Effector memory CD8-positive, alpha-beta T cell (primary cell): ENCODE results near the gene NFATC1.

Experiments used
- ATAC-seq: fragments of 150-1000 bp; cut with Tn5 transposase; replicated peaks from 2 replicates; pipeline ENCODE4 v1.10.0; 2021; ENCODE audit warnings: mild to moderate bottlenecking, moderate library complexity
- DNase-seq, 3 experiments: peaks; one replicate each; pipeline ENCODE4 v3.0.0; 2021
- H3K27ac Mint-ChIP-seq, 2 donors: one replicate each; pipeline ENCODE4 v1.8.0; 2022; ENCODE audit warnings: mild to moderate bottlenecking in 2 of 2, mixed read lengths in 2 of 2, moderate library complexity in 2 of 2
- H3K27me3 Mint-ChIP-seq, 2 donors: one replicate each; pipeline ENCODE4 v1.8.0; 2022; ENCODE audit warnings: mixed read lengths in 2 of 2
- H3K36me3 Mint-ChIP-seq: one replicate; pipeline ENCODE4 v1.8.0; 2022; ENCODE audit warnings: mild to moderate bottlenecking, moderate library complexity, mixed read lengths; ENCODE audit not compliant: insufficient read depth
- H3K4me1 Mint-ChIP-seq, 2 donors: one replicate each; pipeline ENCODE4 v1.8.0; 2022; ENCODE audit warnings: low read depth in 2 of 2, mixed read lengths in 2 of 2
- H3K4me3 Mint-ChIP-seq, 2 donors: one replicate each; pipeline ENCODE4 v1.8.0; 2022; ENCODE audit warnings: mild to moderate bottlenecking in 2 of 2, mixed read lengths in 2 of 2, moderate library complexity in 2 of 2
- H3K9me3 Mint-ChIP-seq, 2 donors: one replicate each; pipeline ENCODE4 v1.8.0; 2022; ENCODE audit warnings: mixed read lengths in 2 of 2

NFATC1 gene

DNA sequence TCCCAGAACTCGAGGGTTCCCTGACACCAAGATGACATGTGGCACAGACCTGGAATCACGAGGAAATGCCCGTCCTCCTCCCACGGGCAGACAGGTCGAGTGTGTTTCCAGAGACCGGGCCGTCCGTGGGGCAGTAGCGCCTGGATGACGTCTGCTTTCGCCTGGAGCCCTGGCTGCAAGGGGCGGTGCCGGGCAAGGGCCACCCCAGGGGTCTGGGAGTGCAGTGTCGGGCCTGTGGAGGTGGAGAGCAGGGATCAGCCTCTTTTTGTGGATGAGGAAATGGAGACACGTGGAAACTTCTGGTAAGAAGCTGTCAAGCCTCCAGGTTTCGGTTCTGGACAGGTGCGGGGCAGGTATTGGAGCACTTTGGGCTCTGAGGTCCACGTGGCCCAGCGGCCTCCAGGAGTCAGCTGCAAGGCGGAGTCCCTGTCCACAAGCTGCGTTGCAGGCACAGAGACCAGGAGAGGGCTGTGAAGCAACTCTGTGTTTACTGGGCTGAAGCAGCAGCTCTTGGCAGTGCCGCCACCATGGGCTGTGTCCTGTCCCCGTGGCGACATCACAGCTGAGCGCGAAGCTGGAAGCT, 25.6 kb downstream of the NFATC1 start:
- peaks cover 36 to 39% of the 10 kb centered on the region in 2 donors for H3K4me1 Mint-ChIP-seq
- no peak for ATAC-seq

DNA sequence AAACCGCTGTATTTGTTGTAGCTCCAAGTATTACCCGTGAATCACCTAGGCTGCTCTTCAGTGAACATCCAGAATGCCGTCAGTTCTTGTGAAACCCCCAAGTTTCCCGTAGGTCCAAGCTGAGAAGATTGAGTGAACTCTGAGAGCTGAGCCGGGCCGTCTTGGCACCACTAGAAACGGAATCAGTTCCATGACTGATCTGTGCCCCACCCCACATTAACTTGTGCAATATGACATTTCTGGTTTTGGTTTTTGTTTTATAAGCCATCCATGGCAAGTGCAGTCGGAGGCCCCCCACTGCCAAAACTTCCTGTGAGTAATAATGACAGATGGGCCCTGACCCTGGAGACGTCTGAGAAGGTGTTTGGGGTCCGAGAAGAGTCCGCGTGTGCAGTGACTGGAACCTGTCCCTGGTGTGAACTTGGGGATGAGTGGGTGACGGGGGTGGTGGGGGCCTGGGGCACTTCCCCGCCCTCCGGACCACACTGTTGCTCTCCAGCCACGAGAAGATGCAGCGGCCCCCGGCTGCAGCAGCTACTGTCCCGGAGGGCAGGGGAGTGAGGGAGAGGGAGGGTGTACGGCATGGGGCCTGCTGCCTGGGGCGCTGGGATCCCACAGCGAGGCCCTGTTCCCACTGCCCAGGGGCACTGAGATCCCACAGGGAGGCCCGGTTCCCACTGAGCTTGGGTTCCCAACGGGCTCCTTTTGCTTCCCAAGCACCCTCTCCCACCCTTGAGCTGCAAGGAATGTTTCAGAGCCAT, 26.5 kb downstream of the NFATC1 start:
- H3K27ac Mint-ChIP-seq, result peak overlapping the region; percentile 52 to 73
- H3K9me3 Mint-ChIP-seq, result no peaks in the 10 kb centered on the region
- H3K4me1 Mint-ChIP-seq, result peaks cover 33 to 35% of the 10 kb centered on the region in 2 donors
- H3K36me3 Mint-ChIP-seq, result peaks cover 69% of the 10 kb centered on the region
- no peak for ATAC-seq
- no peak overlapping the region for H3K4me3 Mint-ChIP-seq
- no peak for DNase-seq
- no peaks in the 10 kb centered on the region for H3K27me3 Mint-ChIP-seq

More for the DNA sequence above, 25.6 kb downstream of the NFATC1 start:
- Mint-ChIP-seq H3K9me3 (no peaks in the 10 kb centered on the region), H3K4me3 (no peak overlapping the region), H3K27ac (peak overlapping the region in 1 of 2 donors; percentile 73), H3K27me3 (no peaks in the 10 kb centered on the region), H3K36me3 (peaks cover 64% of the 10 kb centered on the region)
- no peak for DNase-seq

- ATAC-seq (no peak), DNase-seq (no peak)
- H3K27me3 Mint-ChIP-seq, result no peaks in the 10 kb centered on the region
- H3K36me3 Mint-ChIP-seq, result peaks cover 69% of the 10 kb centered on the region
- H3K27ac Mint-ChIP-seq, result peak overlapping the region in 1 of 2 donors; percentile 73
- no peaks in the 10 kb centered on the region for H3K9me3 Mint-ChIP-seq
- H3K4me1 Mint-ChIP-seq, result peaks cover 33 to 35% of the 10 kb centered on the region in 2 donors
- H3K4me3 Mint-ChIP-seq, result no peak overlapping the region
Observed at GRCh38 chr18:79422783-79423165, 27.0 kb downstream of the NFATC1 start.

- ATAC-seq (no peak), DNase-seq (no peak)
- Mint-ChIP-seq H3K4me1 (peaks cover 34 to 37% of the 10 kb centered on the region in 2 donors), H3K27ac (peak overlapping the region in 1 of 2 donors; percentile 52), H3K9me3 (no peaks in the 10 kb centered on the region), H3K4me3 (no peak overlapping the region), H3K27me3 (no peaks in the 10 kb centered on the region), H3K36me3 (peaks cover 71% of the 10 kb centered on the region)
Observed at GRCh38 chr18:79423211-79424007, 27.7 kb downstream of the NFATC1 start.

DNA sequence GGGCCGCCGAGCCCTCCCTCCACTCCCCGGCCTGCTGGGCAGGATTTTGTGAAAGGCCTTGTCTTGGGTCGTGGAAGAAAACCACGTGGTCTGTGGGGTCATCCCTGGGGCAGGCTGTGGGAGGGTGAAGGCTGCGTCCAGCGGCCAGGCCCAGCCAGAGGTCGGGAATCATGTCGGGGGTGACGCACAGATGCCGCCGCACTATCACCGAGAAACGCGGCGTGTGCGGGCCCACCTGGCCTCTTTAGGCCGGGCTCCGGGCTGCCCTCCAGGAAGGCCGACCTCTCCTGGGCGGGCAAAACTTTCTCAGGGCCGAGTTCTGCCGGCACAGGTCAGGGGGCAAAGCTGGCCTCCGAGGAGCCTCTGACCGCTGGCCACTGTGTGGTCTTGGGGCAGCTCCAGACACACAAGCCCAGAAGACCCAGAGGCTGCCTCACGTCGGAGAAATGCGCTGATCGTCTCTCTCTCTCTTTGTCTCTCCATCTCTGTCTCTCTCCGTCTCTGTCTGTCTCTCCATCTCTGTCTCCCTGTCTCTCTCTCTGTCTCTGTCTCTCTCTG, 28.4 kb downstream of the NFATC1 start:
- Mint-ChIP-seq H3K4me1 (peaks cover 34 to 37% of the 10 kb centered on the region in 2 donors), H3K27me3 (no peaks in the 10 kb centered on the region), H3K36me3 (peaks cover 68% of the 10 kb centered on the region), H3K9me3 (no peaks in the 10 kb centered on the region), H3K4me3 (no peak overlapping the region), H3K27ac (peak overlapping the region; percentile 52 to 87)
- DNase-seq, result no peak
- ATAC-seq, result no peak

- peak overlapping the region in 1 of 2 donors; percentile 19 for H3K4me3 Mint-ChIP-seq
- ATAC-seq, result no peak
- H3K9me3 Mint-ChIP-seq, result no peaks in the 10 kb centered on the region
- H3K4me1 Mint-ChIP-seq, result peaks cover 36 to 37% of the 10 kb centered on the region in 2 donors
- no peaks in the 10 kb centered on the region for H3K27me3 Mint-ChIP-seq
- DNase-seq, result no peak
- H3K27ac Mint-ChIP-seq, result peak overlapping the region; percentile 52 to 87
- H3K36me3 Mint-ChIP-seq, result peaks cover 66% of the 10 kb centered on the region
Observed at GRCh38 chr18:79424880-79425568, 29.3 kb downstream of the NFATC1 start.

DNA sequence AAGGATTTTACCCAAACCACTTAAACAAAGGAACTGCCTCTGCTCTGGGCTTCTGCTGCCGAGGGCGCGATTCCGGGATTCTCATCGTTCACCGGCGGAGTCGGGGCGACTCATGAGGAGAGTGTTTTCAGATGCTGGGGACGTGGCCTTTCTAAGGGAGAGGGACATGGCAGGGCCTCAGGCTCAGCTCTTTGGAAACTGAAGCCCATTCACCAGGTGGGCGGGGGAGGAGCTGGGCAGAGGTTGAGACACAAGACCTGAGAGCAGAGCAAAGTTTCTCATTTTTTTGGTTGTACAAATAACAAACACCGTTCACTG, 29.8 kb downstream of the NFATC1 start:
- Mint-ChIP-seq H3K27me3 (no peaks in the 10 kb centered on the region), H3K36me3 (peaks cover 61% of the 10 kb centered on the region), H3K4me3 (no peak overlapping the region), H3K4me1 (peaks cover 32% of the 10 kb centered on the region in 2 donors), H3K27ac (peak overlapping the region; percentile 52 to 87), H3K9me3 (no peaks in the 10 kb centered on the region)
- DNase-seq, result no peak
- no peak for ATAC-seq

- peaks cover 29 to 34% of the 10 kb centered on the region in 2 donors for H3K4me1 Mint-ChIP-seq
- H3K9me3 Mint-ChIP-seq, result no peaks in the 10 kb centered on the region
- H3K4me3 Mint-ChIP-seq, result no peak overlapping the region
- no peak overlapping the region for H3K27ac Mint-ChIP-seq
- peaks cover 50% of the 10 kb centered on the region for H3K36me3 Mint-ChIP-seq
- DNase-seq (no peak), ATAC-seq (no peak)
- no peaks in the 10 kb centered on the region for H3K27me3 Mint-ChIP-seq
Observed at GRCh38 chr18:79426376-79427300, 30.9 kb downstream of the NFATC1 start.

DNA sequence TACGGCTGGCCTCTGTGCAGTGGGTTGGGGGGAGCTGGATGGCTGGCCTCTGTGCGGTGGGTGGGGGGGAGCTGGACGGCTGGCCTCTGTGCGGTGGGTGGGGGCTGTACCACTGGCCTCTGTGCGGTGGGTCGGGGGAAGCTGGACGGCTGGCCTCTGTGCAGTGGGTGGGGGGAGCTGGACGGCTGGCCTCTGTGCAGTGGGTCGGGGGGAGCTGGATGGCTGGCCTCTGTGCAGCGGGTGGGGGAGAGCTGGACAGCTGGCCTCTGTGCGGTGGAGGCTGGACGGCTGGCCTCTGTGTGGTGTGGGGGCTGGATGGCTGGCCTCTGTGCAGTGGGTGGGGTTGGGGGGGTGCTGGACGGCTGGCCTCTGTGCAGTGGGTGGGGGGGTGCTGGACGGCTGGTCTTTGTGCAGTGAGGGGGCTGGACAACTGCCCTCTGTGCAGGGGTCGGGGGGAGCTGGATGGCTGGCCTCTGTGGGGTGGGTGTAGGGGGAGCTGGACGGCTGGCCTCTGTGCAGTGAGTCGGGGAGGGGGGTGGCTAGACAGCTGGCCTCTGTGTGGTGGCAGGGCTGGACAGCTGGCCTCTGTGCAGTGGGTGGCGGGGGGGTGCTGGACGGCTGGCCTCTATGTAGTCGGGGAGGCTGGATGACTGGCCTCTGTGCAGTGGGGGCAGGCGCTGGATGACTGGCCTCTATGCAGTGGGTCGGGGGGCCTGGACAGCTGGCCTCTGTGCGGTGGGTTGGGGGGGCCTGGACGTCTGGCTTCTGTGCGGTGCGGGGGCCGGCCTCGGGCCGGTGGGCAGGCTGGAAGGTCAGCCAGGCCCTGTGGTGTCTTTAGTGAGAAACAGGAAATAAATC, 31.9 kb downstream of the NFATC1 start:
- no peak overlapping the region for H3K27ac Mint-ChIP-seq
- peaks cover 45% of the 10 kb centered on the region for H3K36me3 Mint-ChIP-seq
- no peaks in the 10 kb centered on the region for H3K9me3 Mint-ChIP-seq
- DNase-seq, result no peak
- H3K4me3 Mint-ChIP-seq, result no peak overlapping the region
- ATAC-seq, result no peak
- peaks cover 27 to 35% of the 10 kb centered on the region in 2 donors for H3K4me1 Mint-ChIP-seq
- no peaks in the 10 kb centered on the region for H3K27me3 Mint-ChIP-seq

- Mint-ChIP-seq H3K27me3 (no peaks in the 10 kb centered on the region), H3K9me3 (no peaks in the 10 kb centered on the region), H3K27ac (peak overlapping the region in 1 of 2 donors; percentile 83), H3K4me1 (peaks cover 27 to 40% of the 10 kb centered on the region in 2 donors), H3K36me3 (peaks cover 45% of the 10 kb centered on the region), H3K4me3 (no peak overlapping the region)
- no peak for DNase-seq
- no peak for ATAC-seq
Observed at GRCh38 chr18:79428287-79428686, 32.6 kb downstream of the NFATC1 start.

- DNase-seq, result no peak
- no peaks in the 10 kb centered on the region for H3K27me3 Mint-ChIP-seq
- peaks cover 26 to 37% of the 10 kb centered on the region in 2 donors for H3K4me1 Mint-ChIP-seq
- H3K9me3 Mint-ChIP-seq, result no peaks in the 10 kb centered on the region
- no peak overlapping the region for H3K4me3 Mint-ChIP-seq
- peak overlapping the region; percentile 38 to 83 for H3K27ac Mint-ChIP-seq
- peaks cover 39% of the 10 kb centered on the region for H3K36me3 Mint-ChIP-seq
- no peak for ATAC-seq
Observed at GRCh38 chr18:79429381-79429780, 33.7 kb downstream of the NFATC1 start.
